IMR-90 (cell line): ENCODE results near the gene COPS9. TPM values are rescaled to one million over a fixed set of nuclear protein-coding genes. Genes with fewer than 3 reads are reported as not detected.

Experiments used
- ATAC-seq: fragments of 200-7000 bp; cut with Tn5 transposase; 2 replicates; pipeline ENCODE4 v1.9.1; 2020; ENCODE audit warnings: low read depth, mild to moderate bottlenecking, moderate library complexity
- Bru-seq: library from RNA; stranded (reverse); fragments of 400-500 nt; gene quantifications from one replicate; lab custom pipeline; 2021; lab: Mats Ljungman, UMichigan
- BruChase-seq, 2 experiments: library from RNA; stranded (reverse); fragments of 400-500 nt; gene quantifications; one replicate each; lab custom pipeline; 2021; lab: Mats Ljungman, UMichigan
- BruUV-seq: library from RNA; stranded (reverse); fragments of 400-500 nt; replicated peaks from 2 replicates; lab custom pipeline; 2021; lab: Mats Ljungman, UMichigan
- CTCF ChIA-PET: fragments of 300-600 bp; formaldehyde crosslinking; extraction: SDS; loops from one replicate; lab custom pipeline; 2021; ENCODE audit warnings: antibody characterized with exemption; lab: Yijun Ruan, JAX
- POLR2A ChIA-PET: fragments of 300-600 bp; sonication (Branson Sonifier 250); formaldehyde crosslinking; loops from one replicate; lab custom pipeline; 2022; ENCODE audit warnings: antibody characterized with exemption; ENCODE audit not compliant: unreplicated experiment; lab: Charles Lee
- DNase-seq: peaks from one replicate; pipeline ENCODE4 v3.0.0; 2013
- H2AFZ ChIP-seq: replicated peaks from 2 replicates; pipeline ENCODE3; 2013; ENCODE audit warnings: low read length, mild to moderate bottlenecking; ENCODE audit not compliant: poor library complexity
- H2AK5ac ChIP-seq: 2 replicates; pipeline ENCODE4 v1.6.1; 2013; ENCODE audit warnings: low read depth, low read length, inconsistent platforms
- H2AK9ac ChIP-seq: replicated peaks from 2 replicates; pipeline ENCODE3; 2013; ENCODE audit warnings: mild to moderate bottlenecking, low read depth, low read length, moderate library complexity; ENCODE audit not compliant: poor library complexity
- H2BK120ac ChIP-seq: 2 replicates; pipeline ENCODE4 v1.6.1; 2013; ENCODE audit warnings: low read depth, low read length, inconsistent platforms
- H2BK15ac ChIP-seq: 3 replicates; pipeline ENCODE4 v1.6.1; 2013; ENCODE audit warnings: low read depth, low read length, inconsistent platforms
- H2BK20ac ChIP-seq: 2 replicates; pipeline ENCODE4 v1.6.1; 2013; ENCODE audit warnings: low read depth, mild to moderate bottlenecking, inconsistent platforms, low read length, moderate library complexity
- H2BK5ac ChIP-seq: 2 replicates; pipeline ENCODE4 v1.6.1; 2013; ENCODE audit warnings: mild to moderate bottlenecking, low read depth, low read length, inconsistent platforms; ENCODE audit not compliant: poor library complexity, severe bottlenecking
- H3K14ac ChIP-seq: replicated peaks from 2 replicates; pipeline ENCODE4 v1.6.1; 2013; ENCODE audit warnings: low read depth, low read length, inconsistent platforms
- H3K18ac ChIP-seq: 2 replicates; pipeline ENCODE4 v1.6.1; 2013; ENCODE audit warnings: low read depth, low read length, control low read depth
- H3K23ac ChIP-seq: 2 replicates; pipeline ENCODE4 v1.6.1; 2013; ENCODE audit warnings: low read depth, low read length, inconsistent platforms
- H3K27ac ChIP-seq: 2 replicates; pipeline ENCODE4 v1.5.1; 2013; ENCODE audit warnings: mild to moderate bottlenecking, control low read depth, low read length; ENCODE audit not compliant: insufficient read depth
- H3K27me3 ChIP-seq: 2 replicates; pipeline ENCODE4 v1.6.1; 2013; ENCODE audit warnings: low read length; ENCODE audit not compliant: control insufficient read depth, insufficient read depth
- H3K36me3 ChIP-seq: 2 replicates; pipeline ENCODE4 v1.6.1; 2013; ENCODE audit warnings: low read length, mixed read lengths; ENCODE audit not compliant: control insufficient read depth, insufficient read depth
- H3K4ac ChIP-seq: 2 replicates; pipeline ENCODE4 v1.6.1; 2013; ENCODE audit warnings: low read depth, low read length, inconsistent platforms
- H3K4me1 ChIP-seq: 2 replicates; pipeline ENCODE4 v1.6.1; 2013; ENCODE audit warnings: low read length, mixed read lengths; ENCODE audit not compliant: control insufficient read depth, insufficient read depth
- H3K4me2 ChIP-seq: 2 replicates; pipeline ENCODE4 v1.6.1; 2013; ENCODE audit warnings: low read depth, mild to moderate bottlenecking, control low read depth, low read length, moderate library complexity
- H3K4me3 ChIP-seq: 2 replicates; pipeline ENCODE4 v1.5.1; 2013; ENCODE audit warnings: low read depth, mild to moderate bottlenecking, control low read depth, low read length, moderate library complexity; ENCODE audit not compliant: insufficient read depth
- H3K56ac ChIP-seq: 2 replicates; pipeline ENCODE4 v1.6.1; 2013; ENCODE audit warnings: low read length, inconsistent platforms; ENCODE audit not compliant: insufficient read depth; ENCODE audit errors: extremely low read depth
- H3K79me1 ChIP-seq, 2 experiments: 2 replicates each; pipeline ENCODE4 v1.6.1; 2013; ENCODE audit warnings: low read length in 2 of 2, inconsistent platforms in 1 of 2, low read depth in 1 of 2
- H3K9ac ChIP-seq: 2 replicates; pipeline ENCODE4 v1.6.1; 2013; ENCODE audit warnings: low read depth, low read length, control low read depth
- H3K9me1 ChIP-seq: 2 replicates; pipeline ENCODE4 v1.6.1; 2013; ENCODE audit warnings: low read length, inconsistent platforms; ENCODE audit not compliant: insufficient read depth
- H3K9me3 ChIP-seq: 2 replicates; pipeline ENCODE4 v1.6.1; 2013; ENCODE audit warnings: low read length; ENCODE audit not compliant: control insufficient read depth, insufficient read depth
- H4K20me1 ChIP-seq: 2 replicates; pipeline ENCODE4 v1.6.1; 2013; ENCODE audit warnings: low read length, inconsistent platforms; ENCODE audit not compliant: insufficient read depth
- H4K5ac ChIP-seq: 2 replicates; pipeline ENCODE4 v1.6.1; 2013; ENCODE audit warnings: mild to moderate bottlenecking, low read depth, low read length, control low read depth
- H4K8ac ChIP-seq, 2 experiments: 2 replicates each; pipeline ENCODE4 v1.6.1; 2013; ENCODE audit warnings: low read depth in 2 of 2, low read length in 2 of 2, control low read depth in 1 of 2, inconsistent platforms in 1 of 2
- H4K91ac ChIP-seq: 2 replicates; pipeline ENCODE4 v1.6.1; 2013; ENCODE audit warnings: low read depth, low read length, inconsistent platforms; ENCODE audit not compliant: insufficient read depth
- BHLHE40 ChIP-seq: fragments of 150-350 bp; IDR thresholded peaks from 2 replicates; pipeline ENCODE4 v1.6.1; 2016; ENCODE audit warnings: mild to moderate bottlenecking, low read depth, low read length
- CHD1 ChIP-seq: IDR thresholded peaks from 2 replicates; pipeline ENCODE4 v1.6.1; 2012; ENCODE audit warnings: low read depth, low read length, improper control_type of control experiment
- FOS ChIP-seq: fragments of 150-350 bp; IDR thresholded peaks from 2 replicates; pipeline ENCODE4 v1.6.1; 2016; ENCODE audit warnings: low read depth, low read length
- MAFK ChIP-seq: IDR thresholded peaks from 2 replicates; pipeline ENCODE4 v1.6.1; 2012; ENCODE audit warnings: low read depth, low read length, improper control_type of control experiment
- MAZ ChIP-seq: IDR thresholded peaks from 2 replicates; pipeline ENCODE4 v1.6.1; 2012; ENCODE audit warnings: low read depth, mild to moderate bottlenecking, low read length, improper control_type of control experiment, moderate library complexity, borderline replicate concordance
- NFE2L2 ChIP-seq: fragments of 150-350 bp; IDR thresholded peaks from 2 replicates; pipeline ENCODE4 v1.6.1; 2016; ENCODE audit warnings: low read depth, mild to moderate bottlenecking, low read length
- POLR2A ChIP-seq: IDR thresholded peaks from 2 replicates; pipeline ENCODE4 v1.6.1; 2012; ENCODE audit warnings: mild to moderate bottlenecking, low read depth, low read length
- RFX5 ChIP-seq: IDR thresholded peaks from 2 replicates; pipeline ENCODE4 v1.8.0; 2012; ENCODE audit warnings: low read depth, mild to moderate bottlenecking, low read length, moderate library complexity
- SMC3 ChIP-seq: fragments of 150-350 bp; IDR thresholded peaks from 2 replicates; pipeline ENCODE4 v1.6.1; 2016; ENCODE audit warnings: low read depth, mild to moderate bottlenecking, antibody characterized with exemption, low read length, moderate library complexity
- WGBS, 2 experiments: methylation state at CpG; one replicate each; pipeline versions ENCODE4 v1.1.5 to v1.1.7; 2013; ENCODE audit warnings: missing lambda C conversion rate in 2 of 2; ENCODE audit not compliant: insufficient read length in 1 of 2; ENCODE audit errors: extremely low coverage in 2 of 2; 5-methylcytosine and 5-hydroxymethylcytosine counted together
- dilution Hi-C: fragments of 300-500 bp; cut with HindIII; formaldehyde crosslinking; loops from one replicate; pipeline ENCODE4 v1.14.3; 2018; ENCODE audit warnings: low sequenced_read_pairs; ENCODE audit not compliant: unreplicated experiment
- in situ Hi-C: fragments of 300-500 bp; cut with MboI; formaldehyde crosslinking; loops from 3 replicates; pipeline ENCODE4 v1.14.3; 2019; ENCODE audit warnings: low sequenced_read_pairs, inconsistent platforms, mixed read lengths
- intact Hi-C: fragments of 100-400 bp; cut with micrococcal nuclease; formaldehyde crosslinking; loops from 2 replicates; pipeline ENCODE4 v1.10.0; 2022
- long read RNA-seq: library from polyadenylated mRNA; unstranded; transcript quantifications from one replicate; pipeline ENCODE4 v2.0.0, GENCODE V29; 2021; ENCODE audit not compliant: unreplicated experiment
- polyA plus RNA-seq, 3 experiments: library from polyadenylated mRNA; depleted of rRNA; stranded (reverse); fragments of >200 nt; gene quantifications; 2 replicates each; pipeline ENCODE4 v1.2.3, GENCODE V29; 2012; ENCODE audit warnings: low replicate concordance in 1 of 3
- total RNA-seq: library from RNA; depleted of rRNA; stranded (reverse); fragments of >200 nt; gene quantifications from 2 replicates; pipeline ENCODE4 v1.2.3, GENCODE V29; 2012; rRNA removed
- TF ChIP-seq, protein P1 (sequence below): fragments of 150-350 bp; IDR thresholded peaks from 2 replicates; pipeline ENCODE4 v1.6.1; 2016; ENCODE audit warnings: low read depth, mild to moderate bottlenecking, low read length, moderate library complexity, borderline replicate concordance
- TF ChIP-seq, protein P2 (sequence below): conservative IDR thresholded peaks from 2 replicates; pipeline ENCODE4 v1.5.1; 2012; ENCODE audit warnings: mild to moderate bottlenecking, low read depth, low read length, improper control_type of control experiment

Gene COPS9
- total RNA-seq (66.4 and 85.9 TPM in 2 replicates), polyA plus RNA-seq (2012; rRNA removed) (309 and 459 TPM in 2 replicates), Bru-seq, nascent RNA (percentile 63 among the genes with signal in this experiment), BruChase-seq, experiment 1, labeled RNA remaining after a 6-hour chase (percentile 44 among the genes with signal in this experiment), BruChase-seq, experiment 2, labeled RNA remaining after a 2-hour chase (percentile 42 among the genes with signal in this experiment)
- polyA plus RNA-seq (2012; cell fraction: cytosol; rRNA removed): 363 and 824 TPM in 2 replicates
- 53.3 and 144 TPM in 2 replicates for polyA plus RNA-seq (2012; cell fraction: nucleus; rRNA removed; ENCODE audit: low replicate concordance)
- long read RNA-seq, transcript COPS9-204 (2 exons, 619 nt): minor isoform, 6 of 66 reads
- long read RNA-seq, transcript COPS9-205 (3 exons, 418 nt): major isoform, 27 of 66 reads
- long read RNA-seq, partial matches to known transcripts: 0 of 66 reads
- long read RNA-seq, other reads (novel, unspliced or antisense): 32 of 66 reads

DNA sequence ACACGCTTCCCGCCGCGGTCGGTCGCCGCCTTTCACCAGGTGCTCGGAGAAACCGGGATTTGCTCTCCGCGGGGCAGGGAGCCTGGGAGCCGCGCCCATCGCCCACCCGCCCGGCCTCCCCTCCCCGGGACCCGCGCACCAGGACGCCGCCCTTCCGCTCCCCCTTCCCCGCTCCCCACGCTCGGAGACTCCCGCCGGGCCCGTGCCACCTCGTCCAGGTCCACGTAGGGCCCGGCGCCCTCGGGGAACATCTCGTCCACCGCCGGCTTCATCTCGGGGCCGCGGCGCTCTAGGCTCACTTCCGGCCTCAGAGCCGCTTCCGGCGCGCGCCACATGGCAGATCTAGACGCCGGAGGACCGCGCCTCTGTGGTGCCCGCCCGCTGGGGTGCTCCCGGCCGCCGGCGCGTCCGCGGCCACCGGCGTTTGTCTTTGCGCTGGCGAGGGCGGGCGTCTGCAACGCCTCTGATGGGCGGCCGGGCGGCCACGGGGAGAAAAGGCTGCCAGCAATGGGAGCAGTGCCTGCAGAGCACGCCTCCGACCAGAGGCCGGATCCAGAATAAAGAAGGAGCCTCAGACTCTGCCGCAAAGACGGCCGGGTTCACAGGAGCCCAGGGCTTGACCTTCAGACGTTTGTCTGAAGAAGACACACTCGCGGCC lies at the start of gene COPS9:
COPS9 (minus strand) TSS at position 293 of the 658 bp plus-strand sequence; CDS start at position 272, 21 bp downstream.
- intact Hi-C loops: no loop called here
- WGBS, 2 experiments: 6% methylated on average over 9 of the region's 79 CpGs; no CpG with 5 or more reads in 1 of the 2 experiments
- CTCF ChIA-PET: no interaction called here
- TF ChIP-seq RFX5: no peak
- TF ChIP-seq, protein P1, sequence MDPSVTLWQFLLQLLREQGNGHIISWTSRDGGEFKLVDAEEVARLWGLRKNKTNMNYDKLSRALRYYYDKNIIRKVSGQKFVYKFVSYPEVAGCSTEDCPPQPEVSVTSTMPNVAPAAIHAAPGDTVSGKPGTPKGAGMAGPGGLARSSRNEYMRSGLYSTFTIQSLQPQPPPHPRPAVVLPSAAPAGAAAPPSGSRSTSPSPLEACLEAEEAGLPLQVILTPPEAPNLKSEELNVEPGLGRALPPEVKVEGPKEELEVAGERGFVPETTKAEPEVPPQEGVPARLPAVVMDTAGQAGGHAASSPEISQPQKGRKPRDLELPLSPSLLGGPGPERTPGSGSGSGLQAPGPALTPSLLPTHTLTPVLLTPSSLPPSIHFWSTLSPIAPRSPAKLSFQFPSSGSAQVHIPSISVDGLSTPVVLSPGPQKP: peak; percentile 65; the same call in 1 of the 2 replicates
- TF ChIP-seq NFE2L2: no peak
- TF ChIP-seq BHLHE40: no peak
- TF ChIP-seq MAFK: no peak
- peak; percentile 83 for TF ChIP-seq POLR2A
- no peak for TF ChIP-seq SMC3
- no peak for TF ChIP-seq FOS
- no peak for TF ChIP-seq CHD1
- peak; percentile 52; the same call in 1 of the 2 replicates for TF ChIP-seq MAZ
- TF ChIP-seq, protein P2, sequence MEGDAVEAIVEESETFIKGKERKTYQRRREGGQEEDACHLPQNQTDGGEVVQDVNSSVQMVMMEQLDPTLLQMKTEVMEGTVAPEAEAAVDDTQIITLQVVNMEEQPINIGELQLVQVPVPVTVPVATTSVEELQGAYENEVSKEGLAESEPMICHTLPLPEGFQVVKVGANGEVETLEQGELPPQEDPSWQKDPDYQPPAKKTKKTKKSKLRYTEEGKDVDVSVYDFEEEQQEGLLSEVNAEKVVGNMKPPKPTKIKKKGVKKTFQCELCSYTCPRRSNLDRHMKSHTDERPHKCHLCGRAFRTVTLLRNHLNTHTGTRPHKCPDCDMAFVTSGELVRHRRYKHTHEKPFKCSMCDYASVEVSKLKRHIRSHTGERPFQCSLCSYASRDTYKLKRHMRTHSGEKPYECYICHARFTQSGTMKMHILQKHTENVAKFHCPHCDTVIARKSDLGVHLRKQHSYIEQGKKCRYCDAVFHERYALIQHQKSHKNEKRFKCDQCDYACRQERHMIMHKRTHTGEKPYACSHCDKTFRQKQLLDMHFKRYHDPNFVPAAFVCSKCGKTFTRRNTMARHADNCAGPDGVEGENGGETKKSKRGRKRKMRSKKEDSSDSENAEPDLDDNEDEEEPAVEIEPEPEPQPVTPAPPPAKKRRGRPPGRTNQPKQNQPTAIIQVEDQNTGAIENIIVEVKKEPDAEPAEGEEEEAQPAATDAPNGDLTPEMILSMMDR: no peak

More for the DNA sequence above, at the start of gene COPS9:
- peak within 1 kb of the TSS; percentile 87 for H3K9ac ChIP-seq
- H2BK120ac ChIP-seq: no peak within 1 kb of the TSS
- H2AK9ac ChIP-seq: peak within 1 kb of the TSS; percentile 92
- peak within 1 kb of the TSS; percentile 75 to 83 for H4K8ac ChIP-seq
- peak within 1 kb of the TSS; percentile 62 for H3K14ac ChIP-seq
- H3K23ac ChIP-seq: peak within 1 kb of the TSS; percentile 82; the same call in 1 of the 2 replicates
- H3K56ac ChIP-seq: peak within 1 kb of the TSS; percentile 65; the same call in 1 of the 2 replicates
- peak within 1 kb of the TSS; percentile 81 for H4K5ac ChIP-seq
- DNase-seq (peak; percentile 85), ATAC-seq (peak; percentile 98)
- H3K4me1 ChIP-seq: peaks cover 9% of the 10 kb centered on the region
- in situ Hi-C loops (loop anchor here (25.0 kb wide), 1 partner anchor 1099 kb away; no protein-coding TSS in a partner anchor), dilution Hi-C loops (no loop called here)
- peaks cover 0 to 30% of the 10 kb centered on the region in 2 experiments; a peak in 3 of 4 replicates for H3K79me1 ChIP-seq
- peak within 1 kb of the TSS; percentile 72 for H3K4ac ChIP-seq
- peak within 1 kb of the TSS; percentile 23; the same call in 1 of the 2 replicates for H2AK5ac ChIP-seq
- peaks cover 14% of the 10 kb centered on the region; the same call in 1 of the 2 replicates for H4K20me1 ChIP-seq
- no TSS peak for BruUV-seq
- H2BK15ac ChIP-seq: no peak within 1 kb of the TSS
- H3K4me3 ChIP-seq: peak within 1 kb of the TSS; percentile 95
- POLR2A ChIA-PET: no interaction called here
- no peak within 1 kb of the TSS for H3K18ac ChIP-seq
- no peaks in the 10 kb centered on the region for H3K9me1 ChIP-seq
- H3K9me3 ChIP-seq: no peaks in the 10 kb centered on the region
- H4K91ac ChIP-seq: peak within 1 kb of the TSS; percentile 43; the same call in 1 of the 2 replicates
- peak within 1 kb of the TSS; percentile 96 for H2AFZ ChIP-seq
- H3K27me3 ChIP-seq: peaks cover 14% of the 10 kb centered on the region
- no peak within 1 kb of the TSS for H2BK5ac ChIP-seq
- peak within 1 kb of the TSS; percentile 99 for H3K4me2 ChIP-seq
- H3K27ac ChIP-seq: peak within 1 kb of the TSS; percentile 53
- H2BK20ac ChIP-seq: no peak within 1 kb of the TSS
- peaks cover 20% of the 10 kb centered on the region for H3K36me3 ChIP-seq
